RWPE2 (cell line): ENCODE results near the gene HEXD.
A peak's percentile ranks its signal among the peaks of the same experiment; 100 is the strongest.
"Not testable (repeated sequence)": the region's sequence is repeated elsewhere in the genome, so short reads cannot be mapped to it uniquely, and the experiment has no call there.

ENCODE experiments used
- ATAC-seq: fragments of 200-7000 bp; cut with Tn5 transposase; 3 replicates; pipeline ENCODE4 v1.9.1; 2021; ENCODE audit warnings: low read depth
- DNase-seq: peaks from one replicate; pipeline ENCODE4 v3.0.0-alpha.2; 2020; ENCODE audit warnings: low spot score
- H3K27ac ChIP-seq: fragments of 450-650 bp; 2 replicates; pipeline ENCODE4 v1.5.1; 2017; ENCODE audit warnings: mild to moderate bottlenecking; ENCODE audit not compliant: poor library complexity, severe bottlenecking
- H3K27me3 ChIP-seq: fragments of 250-450 bp; sonication (Bioruptor Pico); 2 replicates; pipeline ENCODE4 v1.5.1; 2021; ENCODE audit warnings: mild to moderate bottlenecking, moderate library complexity; ENCODE audit not compliant: insufficient read depth, poor library complexity, severe bottlenecking
- H3K36me3 ChIP-seq: fragments of 250-450 bp; sonication (Bioruptor Pico); 2 replicates; pipeline ENCODE4 v1.5.1; 2020; ENCODE audit warnings: low read depth, mild to moderate bottlenecking, moderate library complexity
- H3K4me1 ChIP-seq: fragments of 250-450 bp; sonication (Bioruptor Pico); 2 replicates; pipeline ENCODE4 v1.5.1; 2021; ENCODE audit warnings: mild to moderate bottlenecking, moderate library complexity; ENCODE audit not compliant: insufficient read depth, poor library complexity, severe bottlenecking
- H3K4me3 ChIP-seq: fragments of 250-450 bp; sonication (Bioruptor Pico); 2 replicates; pipeline ENCODE4 v1.5.1; 2021; ENCODE audit warnings: mild to moderate bottlenecking, moderate library complexity; ENCODE audit not compliant: severe bottlenecking
- H3K9me3 ChIP-seq: fragments of 250-450 bp; sonication (Bioruptor Pico); 2 replicates; pipeline ENCODE4 v1.5.1; 2021; ENCODE audit warnings: mild to moderate bottlenecking, moderate library complexity; ENCODE audit not compliant: severe bottlenecking
- TF ChIP-seq, protein P1 (sequence below): fragments of 450-650 bp; IDR thresholded peaks from one replicate; pipeline ENCODE4 v1.5.1; 2017; ENCODE audit warnings: mild to moderate bottlenecking, moderate library complexity; ENCODE audit not compliant: poor library complexity, severe bottlenecking

HEXD gene

DNA sequence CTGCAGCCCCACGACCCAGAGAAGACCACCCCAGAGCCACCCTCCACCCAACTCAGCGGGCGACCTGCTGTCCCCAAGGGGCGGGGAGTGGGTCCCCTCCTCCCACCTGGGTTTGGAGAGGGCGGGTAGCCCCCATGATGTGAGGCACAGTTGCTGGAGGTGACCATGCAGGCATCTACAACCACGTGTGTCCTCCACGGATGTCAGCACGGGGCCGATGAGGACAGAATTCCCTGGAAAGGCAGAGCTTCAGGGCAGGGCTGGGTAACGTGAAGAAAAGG is 39.5 kb upstream of the HEXD start:
- ATAC-seq (no peak), DNase-seq (peak; percentile 51)
- Histone ChIP-seq H3K4me3 (no peak overlapping the region), H3K36me3 (no peaks in the 10 kb centered on the region), H3K9me3 (no peaks in the 10 kb centered on the region), H3K27ac (no peak overlapping the region), H3K27me3 (peaks cover 46% of the 10 kb centered on the region), H3K4me1 (no peaks in the 10 kb centered on the region)
- TF ChIP-seq, protein P1, sequence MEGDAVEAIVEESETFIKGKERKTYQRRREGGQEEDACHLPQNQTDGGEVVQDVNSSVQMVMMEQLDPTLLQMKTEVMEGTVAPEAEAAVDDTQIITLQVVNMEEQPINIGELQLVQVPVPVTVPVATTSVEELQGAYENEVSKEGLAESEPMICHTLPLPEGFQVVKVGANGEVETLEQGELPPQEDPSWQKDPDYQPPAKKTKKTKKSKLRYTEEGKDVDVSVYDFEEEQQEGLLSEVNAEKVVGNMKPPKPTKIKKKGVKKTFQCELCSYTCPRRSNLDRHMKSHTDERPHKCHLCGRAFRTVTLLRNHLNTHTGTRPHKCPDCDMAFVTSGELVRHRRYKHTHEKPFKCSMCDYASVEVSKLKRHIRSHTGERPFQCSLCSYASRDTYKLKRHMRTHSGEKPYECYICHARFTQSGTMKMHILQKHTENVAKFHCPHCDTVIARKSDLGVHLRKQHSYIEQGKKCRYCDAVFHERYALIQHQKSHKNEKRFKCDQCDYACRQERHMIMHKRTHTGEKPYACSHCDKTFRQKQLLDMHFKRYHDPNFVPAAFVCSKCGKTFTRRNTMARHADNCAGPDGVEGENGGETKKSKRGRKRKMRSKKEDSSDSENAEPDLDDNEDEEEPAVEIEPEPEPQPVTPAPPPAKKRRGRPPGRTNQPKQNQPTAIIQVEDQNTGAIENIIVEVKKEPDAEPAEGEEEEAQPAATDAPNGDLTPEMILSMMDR = no peak

DNA sequence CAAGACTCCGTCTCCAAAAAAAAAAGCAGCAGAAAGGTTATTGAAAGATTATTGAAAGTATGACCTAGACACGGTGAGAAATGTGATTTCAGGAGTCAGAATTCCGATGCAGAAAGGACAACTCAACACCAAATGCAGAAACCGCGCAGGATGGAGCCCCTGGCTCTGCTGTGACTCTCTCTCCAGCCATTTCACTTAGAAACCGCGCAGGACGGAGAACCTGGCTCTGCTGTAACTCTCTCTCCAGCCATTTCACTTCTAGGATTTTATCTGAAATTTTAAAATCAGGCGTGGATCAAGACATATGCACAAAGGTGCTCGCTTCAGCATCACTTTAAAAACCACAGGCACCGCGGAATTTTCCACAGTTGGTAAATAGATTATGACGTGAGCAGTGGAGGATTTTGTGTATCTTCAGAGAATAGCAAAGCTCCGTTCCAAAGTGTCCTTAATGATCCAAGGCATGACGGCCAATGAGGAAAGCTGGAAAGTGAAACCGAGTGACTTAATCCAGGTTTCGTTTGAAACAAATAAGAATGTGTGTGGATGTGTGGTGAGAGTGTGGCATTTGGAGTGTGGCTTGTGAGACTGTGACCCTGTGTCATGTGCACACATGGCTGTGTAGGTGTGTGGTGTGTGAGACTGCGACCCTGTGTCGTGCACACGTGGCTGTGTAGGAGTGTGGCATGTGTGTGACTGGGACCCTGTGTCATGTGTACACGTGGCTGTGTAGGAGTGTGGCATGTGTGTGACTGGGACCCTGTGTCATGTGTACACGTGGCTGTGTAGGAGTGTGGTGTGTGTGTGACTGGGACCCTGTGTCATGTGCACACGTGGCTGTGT is 37.1 kb upstream of the HEXD start:
- no peak overlapping the region for H3K4me3 ChIP-seq
- ATAC-seq = no peak
- H3K27me3 ChIP-seq = peaks cover 25% of the 10 kb centered on the region
- no peak for DNase-seq
- TF ChIP-seq, protein P1 = no peak
- peaks cover 10% of the 10 kb centered on the region for H3K4me1 ChIP-seq
- H3K36me3 ChIP-seq = no peaks in the 10 kb centered on the region
- H3K9me3 ChIP-seq = no peaks in the 10 kb centered on the region
- no peak overlapping the region for H3K27ac ChIP-seq

DNA sequence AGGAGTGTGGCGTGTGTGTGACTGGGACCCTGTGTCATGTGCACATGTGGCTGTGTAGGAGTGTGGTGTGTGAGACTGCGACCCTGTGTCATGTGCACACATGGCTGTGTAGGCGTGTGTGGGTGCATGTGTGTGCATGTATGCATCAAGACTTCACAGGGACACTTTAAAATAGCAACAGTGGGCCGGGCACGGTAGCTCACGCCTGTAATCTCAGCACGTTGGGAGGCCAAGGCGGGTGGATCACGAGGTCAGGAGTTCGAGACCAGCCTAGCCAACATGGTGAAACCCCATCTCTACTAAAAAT is 36.5 kb upstream of the HEXD start:
- H3K4me3 ChIP-seq, DNase-seq: not testable (repeated sequence)

DNA sequence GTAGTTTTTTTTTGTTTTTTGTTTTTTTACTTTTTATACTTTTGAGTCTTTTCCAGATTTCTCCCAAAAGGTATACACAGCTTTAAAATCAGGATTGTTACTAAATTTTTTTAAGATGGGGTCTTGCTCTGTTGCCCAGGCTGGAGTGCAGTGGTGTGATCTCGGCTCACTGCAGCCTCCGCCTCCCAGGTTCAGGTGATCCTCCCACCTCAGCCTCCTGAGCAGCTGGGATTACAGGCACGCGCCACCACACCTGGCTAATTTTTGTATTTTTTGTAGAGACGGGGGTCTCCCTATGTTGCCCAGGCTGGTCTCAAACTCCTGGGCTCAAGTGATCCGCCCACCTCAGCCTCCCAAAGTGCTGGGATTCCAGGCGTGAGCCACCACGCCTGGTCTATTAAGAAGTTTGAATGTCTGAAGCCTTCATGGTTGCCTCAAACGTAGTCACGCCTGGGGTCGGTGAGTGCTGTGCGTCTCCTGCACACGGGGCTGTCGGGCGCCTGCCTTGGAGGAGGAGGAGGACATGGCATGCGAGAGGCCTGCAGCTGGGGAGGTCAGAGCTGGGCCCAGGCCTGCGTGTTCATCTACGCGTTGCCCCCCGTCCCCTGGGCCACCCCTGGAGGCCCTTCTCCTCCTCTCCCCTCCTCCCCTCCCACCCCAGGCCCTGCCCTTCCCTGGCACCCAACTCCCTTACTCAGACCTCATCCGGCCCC is 35.8 kb upstream of the HEXD start:
- Histone ChIP-seq H3K27me3 (peaks cover 19% of the 10 kb centered on the region), H3K4me1 (peaks cover 10% of the 10 kb centered on the region)
- not testable (repeated sequence) for H3K36me3 ChIP-seq, H3K4me3 ChIP-seq, ATAC-seq, H3K9me3 ChIP-seq, H3K27ac ChIP-seq
- peak; percentile 54 for DNase-seq

More for the DNA sequence above, 36.5 kb upstream of the HEXD start:
- not testable (repeated sequence) for H3K27ac ChIP-seq, H3K36me3 ChIP-seq, H3K9me3 ChIP-seq, ATAC-seq
- peaks cover 21% of the 10 kb centered on the region for H3K27me3 ChIP-seq
- H3K4me1 ChIP-seq = peaks cover 10% of the 10 kb centered on the region

DNA sequence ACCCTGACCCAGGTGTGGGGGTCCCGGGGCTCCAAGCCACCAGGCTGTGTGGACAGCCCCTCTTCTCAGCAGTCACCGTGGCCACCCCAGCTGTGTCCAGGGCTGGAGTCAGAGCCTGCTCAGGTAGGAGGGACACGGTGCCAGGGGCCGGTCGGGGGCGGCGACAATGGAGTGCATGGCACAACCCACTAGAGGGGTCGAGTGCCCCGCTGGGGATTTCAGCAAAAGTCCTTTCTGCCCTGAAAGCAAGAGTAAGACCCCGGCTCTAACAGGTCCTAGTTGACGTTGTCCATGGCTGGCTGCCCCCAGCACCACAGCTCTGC is 35.3 kb upstream of the HEXD start:
- Histone ChIP-seq H3K9me3 (no peaks in the 10 kb centered on the region), H3K36me3 (no peaks in the 10 kb centered on the region), H3K27me3 (peaks cover 19% of the 10 kb centered on the region), H3K27ac (no peak overlapping the region), H3K4me3 (no peak overlapping the region), H3K4me1 (peaks cover 10% of the 10 kb centered on the region)
- TF ChIP-seq, protein P1 = no peak
- no peak for ATAC-seq
- peak; percentile 68 for DNase-seq

DNA sequence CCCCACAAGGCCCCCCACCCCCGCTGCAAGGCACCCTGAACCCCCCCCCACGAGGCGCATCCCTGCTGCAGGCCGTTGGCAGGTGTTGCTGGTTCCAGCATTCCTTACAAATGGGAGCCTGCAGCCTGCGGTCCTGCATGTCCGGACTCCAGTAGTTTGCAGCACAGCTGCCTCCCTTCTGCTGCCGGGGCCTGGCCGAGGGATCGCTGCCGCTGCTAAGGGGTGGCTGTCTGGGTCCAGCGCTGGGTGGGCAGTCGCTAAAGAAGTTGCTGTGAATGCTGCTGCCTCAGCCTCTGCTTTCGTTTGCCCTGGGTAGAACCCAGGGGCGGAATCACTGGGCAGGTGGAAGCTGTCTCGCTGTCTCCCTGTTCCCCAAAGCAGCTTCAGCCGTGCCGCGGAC is 34.7 kb upstream of the HEXD start:
- TF ChIP-seq, protein P1 = no peak
- no peaks in the 10 kb centered on the region for H3K9me3 ChIP-seq
- peaks cover 16% of the 10 kb centered on the region for H3K27me3 ChIP-seq
- DNase-seq = no peak
- H3K4me1 ChIP-seq = peaks cover 10% of the 10 kb centered on the region
- ATAC-seq = no peak
- H3K4me3 ChIP-seq = no peak overlapping the region
- no peak overlapping the region for H3K27ac ChIP-seq
- H3K36me3 ChIP-seq = no peaks in the 10 kb centered on the region
